Measurements from ENCODE around the gene UFSP1.
A peak's percentile ranks its signal among the peaks of the same experiment; 100 is the strongest.
"Not testable (repeated sequence)": the region's sequence is repeated elsewhere in the genome, so short reads cannot be mapped to it uniquely, and the experiment has no call there.

UFSP1 gene

DNA sequence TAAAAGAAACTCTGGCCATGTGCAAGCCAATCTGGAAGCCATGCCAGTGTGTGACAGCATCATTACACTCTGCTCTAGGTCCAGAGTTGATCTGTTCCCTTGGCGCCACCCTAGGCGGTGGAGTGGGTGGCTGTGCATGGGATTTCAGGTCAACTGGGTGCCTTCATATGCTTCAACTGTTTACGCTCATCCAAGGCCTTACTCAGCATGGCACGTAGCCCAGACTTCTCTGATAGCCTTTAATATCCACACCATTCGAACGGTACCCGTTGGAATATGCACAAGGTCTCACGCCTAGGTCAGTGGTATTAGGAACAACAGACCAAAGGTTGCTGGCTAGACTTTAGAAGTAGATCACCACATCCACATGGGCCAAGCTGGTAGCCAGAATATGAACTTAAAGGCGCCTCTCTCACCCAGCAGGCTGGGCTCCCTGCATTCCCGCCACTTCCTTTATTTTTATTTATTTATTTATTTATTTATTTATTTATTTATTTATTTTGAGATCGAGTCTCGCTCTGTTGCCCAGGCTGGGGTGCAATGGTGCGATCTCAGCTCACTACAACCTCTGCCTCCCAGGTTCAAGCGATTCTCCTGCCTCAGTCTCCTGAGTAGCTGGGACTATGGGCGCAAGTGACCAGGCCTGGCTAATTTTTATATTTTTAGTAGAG is 24.8 kb upstream of the UFSP1 start:
- H3K36me3 ChIP-seq (ENCODE audit: control insufficient read depth in 1 of 2, insufficient read depth in 2 of 2, low read length in 2 of 2): no peaks in the 10 kb centered on the region
- H3K4me1 ChIP-seq (ENCODE audit: control insufficient read depth in 1 of 2, insufficient read depth in 2 of 2, low read length in 2 of 2): peaks cover 13 to 20% of the 10 kb centered on the region in 2 donors
- H3K9me3 ChIP-seq (ENCODE audit: control insufficient read depth in 1 of 2, low read length in 2 of 2): no peaks in the 10 kb centered on the region
- peak overlapping the region; percentile 61 for H3K27ac ChIP-seq (ENCODE audit: low read depth, low read length)
- no peak overlapping the region for H3K9ac ChIP-seq (ENCODE audit: low read depth in 1 of 2, low read length in 2 of 2)
- H3K4me3 ChIP-seq (ENCODE audit: low read depth in 1 of 2, low read length in 2 of 2): no peak overlapping the region
- H3K27me3 ChIP-seq (ENCODE audit: control insufficient read depth in 1 of 2, insufficient read depth in 2 of 2, low read length in 2 of 2): no peaks in the 10 kb centered on the region

DNA sequence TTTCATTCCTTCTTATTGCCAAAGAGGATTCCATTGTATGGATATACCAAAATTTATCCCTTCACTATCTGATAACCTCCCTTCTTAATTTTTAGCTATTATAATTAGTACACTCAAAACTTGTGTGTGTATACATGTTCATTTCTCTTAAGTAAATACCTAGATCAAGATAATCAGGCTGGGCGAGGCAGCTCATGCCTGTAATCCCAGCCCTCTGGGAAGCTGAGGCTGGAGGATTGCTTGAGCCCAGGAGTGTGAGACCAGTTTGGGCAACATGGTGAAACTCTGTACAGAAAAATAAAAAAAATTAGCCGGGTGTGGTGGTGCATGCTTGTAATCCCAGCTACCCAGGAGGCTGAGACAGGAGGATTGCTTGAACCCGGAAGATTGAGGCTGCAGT is 22.0 kb upstream of the UFSP1 start:
- peaks cover 13 to 14% of the 10 kb centered on the region in 2 donors for H3K4me1 ChIP-seq (ENCODE audit: control insufficient read depth in 1 of 2, insufficient read depth in 2 of 2, low read length in 2 of 2)
- no peaks in the 10 kb centered on the region for H3K9me3 ChIP-seq (ENCODE audit: control insufficient read depth in 1 of 2, low read length in 2 of 2)
- H3K27ac ChIP-seq (ENCODE audit: low read depth, low read length): peak overlapping the region; percentile 14
- H3K27me3 ChIP-seq (ENCODE audit: control insufficient read depth in 1 of 2, insufficient read depth in 2 of 2, low read length in 2 of 2): no peaks in the 10 kb centered on the region
- no peaks in the 10 kb centered on the region for H3K36me3 ChIP-seq (ENCODE audit: control insufficient read depth in 1 of 2, insufficient read depth in 2 of 2, low read length in 2 of 2)
- no peak overlapping the region for H3K4me3 ChIP-seq (ENCODE audit: low read depth in 1 of 2, low read length in 2 of 2)
- no peak overlapping the region for H3K9ac ChIP-seq (ENCODE audit: low read depth in 1 of 2, low read length in 2 of 2)

DNA sequence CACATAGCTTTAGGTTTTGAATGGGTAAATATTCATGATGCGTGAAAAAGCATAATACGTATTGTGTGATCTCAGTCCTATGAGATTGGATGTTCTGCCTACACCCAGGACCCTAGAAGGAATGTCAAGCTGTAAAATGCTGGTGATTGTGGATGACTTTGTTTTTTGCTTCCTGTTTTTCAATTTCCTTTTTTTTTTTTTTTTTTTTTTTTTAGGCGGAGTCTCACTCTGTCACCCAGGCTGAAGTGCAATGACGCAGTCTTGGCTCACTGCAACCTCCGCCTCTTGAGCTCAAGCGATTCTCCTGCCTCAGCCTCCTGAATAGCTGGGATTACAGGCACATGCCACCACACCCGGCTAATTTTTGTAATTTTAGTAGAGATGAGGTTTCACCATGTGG is 20.9 kb upstream of the UFSP1 start:
- H3K9ac ChIP-seq (ENCODE audit: low read depth in 1 of 2, low read length in 2 of 2); H3K4me3 ChIP-seq (ENCODE audit: low read depth in 1 of 2, low read length in 2 of 2); H3K36me3 ChIP-seq (ENCODE audit: control insufficient read depth in 1 of 2, insufficient read depth in 2 of 2, low read length in 2 of 2); H3K27ac ChIP-seq (ENCODE audit: low read depth, low read length); H3K27me3 ChIP-seq (ENCODE audit: control insufficient read depth in 1 of 2, insufficient read depth in 2 of 2, low read length in 2 of 2); H3K9me3 ChIP-seq (ENCODE audit: control insufficient read depth in 1 of 2, low read length in 2 of 2): not testable (repeated sequence)
- peaks cover 10 to 14% of the 10 kb centered on the region in 2 donors for H3K4me1 ChIP-seq (ENCODE audit: control insufficient read depth in 1 of 2, insufficient read depth in 2 of 2, low read length in 2 of 2)

DNA sequence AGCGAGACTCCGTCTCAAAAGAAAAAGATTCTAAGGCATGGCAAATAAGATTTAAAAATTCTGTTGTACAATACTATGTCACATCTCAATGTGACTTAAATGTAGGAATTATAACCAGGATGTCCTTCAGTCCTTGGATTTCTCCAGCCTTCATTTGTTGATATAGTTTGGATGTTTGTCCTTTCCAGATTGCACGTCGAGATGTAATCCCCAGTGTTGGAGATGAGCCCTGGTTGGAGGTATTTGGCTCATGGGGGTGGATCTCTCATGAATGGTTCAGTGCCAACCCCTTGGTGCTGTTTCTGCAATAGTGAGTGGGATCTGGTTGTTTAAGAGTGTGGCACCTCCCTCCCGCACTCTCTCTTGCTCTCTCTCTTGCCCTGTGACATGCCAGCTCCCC is 19.0 kb upstream of the UFSP1 start:
- peaks cover under 1 to 4% of the 10 kb centered on the region in 2 donors for H3K4me1 ChIP-seq (ENCODE audit: control insufficient read depth in 1 of 2, insufficient read depth in 2 of 2, low read length in 2 of 2)
- no peak overlapping the region for H3K9ac ChIP-seq (ENCODE audit: low read depth in 1 of 2, low read length in 2 of 2)
- no peak overlapping the region for H3K27ac ChIP-seq (ENCODE audit: low read depth, low read length)
- H3K9me3 ChIP-seq (ENCODE audit: control insufficient read depth in 1 of 2, low read length in 2 of 2): no peaks in the 10 kb centered on the region
- H3K27me3 ChIP-seq (ENCODE audit: control insufficient read depth in 1 of 2, insufficient read depth in 2 of 2, low read length in 2 of 2): no peaks in the 10 kb centered on the region
- no peak overlapping the region for H3K4me3 ChIP-seq (ENCODE audit: low read depth in 1 of 2, low read length in 2 of 2)
- H3K36me3 ChIP-seq (ENCODE audit: control insufficient read depth in 1 of 2, insufficient read depth in 2 of 2, low read length in 2 of 2): no peaks in the 10 kb centered on the region

DNA sequence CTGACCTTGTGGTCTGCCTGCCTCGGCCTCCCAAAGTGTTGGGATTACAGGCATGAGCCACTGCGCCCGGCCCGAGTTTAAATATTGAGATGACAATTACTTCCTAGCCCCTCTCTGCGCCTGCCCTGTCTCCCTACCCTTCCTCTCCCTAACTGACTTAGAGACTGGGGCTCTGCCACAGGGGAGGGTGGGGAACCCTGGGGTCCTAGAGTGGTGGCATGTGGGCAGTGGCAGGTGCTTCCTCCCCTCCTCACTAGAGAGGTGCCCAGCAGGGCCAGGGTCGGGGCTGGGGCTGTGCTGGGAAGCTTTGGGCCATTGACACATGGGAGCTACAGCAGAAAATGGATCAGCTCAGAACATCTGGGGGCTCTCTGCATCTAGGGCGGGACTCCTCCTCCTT is 13.1 kb upstream of the UFSP1 start:
- H3K9me3 ChIP-seq (ENCODE audit: control insufficient read depth in 1 of 2, low read length in 2 of 2): no peaks in the 10 kb centered on the region
- no peak overlapping the region for H3K27ac ChIP-seq (ENCODE audit: low read depth, low read length)
- no peaks in the 10 kb centered on the region for H3K36me3 ChIP-seq (ENCODE audit: control insufficient read depth in 1 of 2, insufficient read depth in 2 of 2, low read length in 2 of 2)
- peaks cover 5 to 11% of the 10 kb centered on the region in 2 donors for H3K4me1 ChIP-seq (ENCODE audit: control insufficient read depth in 1 of 2, insufficient read depth in 2 of 2, low read length in 2 of 2)
- peak overlapping the region in 1 of 2 donors; percentile 8 for H3K4me3 ChIP-seq (ENCODE audit: low read depth in 1 of 2, low read length in 2 of 2)
- no peaks in the 10 kb centered on the region for H3K27me3 ChIP-seq (ENCODE audit: control insufficient read depth in 1 of 2, insufficient read depth in 2 of 2, low read length in 2 of 2)
- peak overlapping the region; percentile 25 to 39 for H3K9ac ChIP-seq (ENCODE audit: low read depth in 1 of 2, low read length in 2 of 2)

DNA sequence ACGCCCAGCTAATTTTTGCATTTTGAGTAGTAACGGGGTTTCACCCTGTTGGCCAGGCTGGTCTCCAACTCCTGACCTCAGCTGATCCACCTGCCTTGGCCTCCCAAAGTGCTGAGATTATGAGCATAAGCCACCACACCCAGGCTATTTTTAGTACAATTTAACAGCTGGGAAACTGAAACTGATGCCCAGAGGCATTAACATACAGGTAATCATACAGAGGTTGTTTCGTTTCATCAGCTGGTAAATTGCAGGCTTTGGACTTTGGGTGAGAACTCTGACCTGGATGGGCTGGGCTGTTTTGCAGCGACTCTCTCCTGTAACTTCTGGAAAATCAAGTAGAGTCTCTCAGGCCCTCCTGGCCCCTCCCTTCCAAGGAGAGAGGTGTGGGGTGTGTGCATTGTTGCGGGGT is 12.4 kb upstream of the UFSP1 start:
- Histone ChIP-seq H3K36me3 (ENCODE audit: control insufficient read depth in 1 of 2, insufficient read depth in 2 of 2, low read length in 2 of 2) (no peaks in the 10 kb centered on the region), H3K27me3 (ENCODE audit: control insufficient read depth in 1 of 2, insufficient read depth in 2 of 2, low read length in 2 of 2) (no peaks in the 10 kb centered on the region), H3K9ac (ENCODE audit: low read depth in 1 of 2, low read length in 2 of 2) (peak overlapping the region; percentile 25 to 39), H3K9me3 (ENCODE audit: control insufficient read depth in 1 of 2, low read length in 2 of 2) (no peaks in the 10 kb centered on the region), H3K4me3 (ENCODE audit: low read depth in 1 of 2, low read length in 2 of 2) (no peak overlapping the region), H3K27ac (ENCODE audit: low read depth, low read length) (peak overlapping the region; percentile 66), H3K4me1 (ENCODE audit: control insufficient read depth in 1 of 2, insufficient read depth in 2 of 2, low read length in 2 of 2) (peaks cover 8 to 13% of the 10 kb centered on the region in 2 donors)

DNA sequence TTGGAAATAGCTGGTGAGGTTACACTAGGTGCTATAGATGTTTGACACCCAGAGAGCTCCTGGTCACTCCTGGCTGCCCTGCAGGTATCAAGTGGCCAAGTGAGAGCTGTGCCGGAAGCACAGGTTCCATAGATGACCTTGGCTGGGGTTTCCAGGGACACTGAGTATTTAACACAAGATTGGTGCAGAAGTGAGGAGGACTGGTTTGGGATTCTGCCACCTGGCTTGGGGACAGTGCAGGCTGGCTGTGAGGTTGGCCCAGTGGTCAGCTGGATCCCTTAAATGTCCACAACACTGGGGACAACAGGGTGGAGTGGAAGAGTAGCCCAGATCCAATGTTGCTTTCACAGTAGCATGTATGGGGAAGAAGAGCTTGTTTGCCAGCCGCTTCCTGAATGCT is 11.5 kb upstream of the UFSP1 start:
- Histone ChIP-seq H3K27me3 (ENCODE audit: control insufficient read depth in 1 of 2, insufficient read depth in 2 of 2, low read length in 2 of 2) (peaks cover 6 to 7% of the 10 kb centered on the region in 2 donors), H3K27ac (ENCODE audit: low read depth, low read length) (no peak overlapping the region)

DNA sequence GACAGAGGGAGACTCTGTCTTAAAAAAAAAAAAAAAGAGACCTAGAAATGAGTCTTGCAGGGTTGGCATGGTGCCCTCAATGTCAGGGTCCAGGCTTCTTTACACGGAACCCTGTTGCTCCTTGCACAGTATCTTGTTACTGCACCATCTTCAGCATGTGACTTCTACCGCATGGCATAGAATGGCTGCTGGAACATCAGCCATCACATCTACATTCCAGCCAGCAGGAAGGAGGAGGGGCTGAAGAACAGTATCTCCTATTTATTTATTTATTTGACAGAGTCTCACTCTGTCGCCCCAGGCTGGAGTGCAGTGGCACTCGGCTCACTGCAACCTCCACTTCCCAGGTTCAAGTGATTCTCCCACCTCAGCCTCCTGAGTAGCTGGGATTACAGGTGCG is 9.9 kb upstream of the UFSP1 start:
- peaks cover 8 to 11% of the 10 kb centered on the region in 2 donors for H3K27me3 ChIP-seq (ENCODE audit: control insufficient read depth in 1 of 2, insufficient read depth in 2 of 2, low read length in 2 of 2)
- no peak overlapping the region for H3K27ac ChIP-seq (ENCODE audit: low read depth, low read length)
- H3K4me1 ChIP-seq (ENCODE audit: control insufficient read depth in 1 of 2, insufficient read depth in 2 of 2, low read length in 2 of 2): peaks cover 15 to 29% of the 10 kb centered on the region in 2 donors
- no peak overlapping the region for H3K9ac ChIP-seq (ENCODE audit: low read depth in 1 of 2, low read length in 2 of 2)
- no peak overlapping the region for H3K4me3 ChIP-seq (ENCODE audit: low read depth in 1 of 2, low read length in 2 of 2)
- no peaks in the 10 kb centered on the region for H3K36me3 ChIP-seq (ENCODE audit: control insufficient read depth in 1 of 2, insufficient read depth in 2 of 2, low read length in 2 of 2)
- no peaks in the 10 kb centered on the region for H3K9me3 ChIP-seq (ENCODE audit: control insufficient read depth in 1 of 2, low read length in 2 of 2)

More for the DNA sequence above, 11.5 kb upstream of the UFSP1 start:
- peaks cover 14 to 20% of the 10 kb centered on the region in 2 donors for H3K4me1 ChIP-seq (ENCODE audit: control insufficient read depth in 1 of 2, insufficient read depth in 2 of 2, low read length in 2 of 2)
- no peak overlapping the region for H3K9ac ChIP-seq (ENCODE audit: low read depth in 1 of 2, low read length in 2 of 2)
- no peaks in the 10 kb centered on the region for H3K9me3 ChIP-seq (ENCODE audit: control insufficient read depth in 1 of 2, low read length in 2 of 2)
- no peak overlapping the region for H3K4me3 ChIP-seq (ENCODE audit: low read depth in 1 of 2, low read length in 2 of 2)
- no peaks in the 10 kb centered on the region for H3K36me3 ChIP-seq (ENCODE audit: control insufficient read depth in 1 of 2, insufficient read depth in 2 of 2, low read length in 2 of 2)

DNA sequence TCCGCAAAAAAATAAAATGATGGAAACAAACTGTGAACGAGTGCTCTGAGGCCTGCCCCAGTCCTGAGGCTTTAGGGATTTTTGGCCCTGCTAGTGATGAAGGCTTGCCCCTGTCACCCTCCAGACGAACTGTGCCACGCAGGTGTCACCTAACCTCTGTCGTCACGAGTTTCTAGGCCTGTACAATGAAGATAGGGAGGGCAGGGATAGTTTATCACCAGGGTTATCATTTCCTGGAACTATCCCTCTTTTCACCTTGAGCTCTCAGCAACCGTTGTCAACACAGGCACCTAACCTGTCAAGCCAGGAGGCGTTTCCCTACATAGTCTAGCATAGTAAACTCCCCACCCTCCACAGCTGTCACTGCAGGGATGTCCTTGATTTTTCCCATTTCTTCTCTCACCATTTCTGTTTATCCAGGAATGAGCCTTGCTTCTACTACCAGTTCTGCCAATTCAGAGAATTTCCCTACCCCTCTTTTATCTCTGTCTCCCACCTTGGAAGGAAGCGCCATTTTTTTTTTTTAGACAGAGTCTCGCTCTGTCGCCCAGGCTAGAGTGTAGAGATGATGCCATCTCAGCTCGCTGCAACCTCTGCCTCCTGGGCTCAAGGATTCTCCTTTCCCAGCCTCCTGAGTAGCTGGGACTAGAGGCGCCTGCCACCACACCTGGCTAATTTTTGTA is 8.4 kb upstream of the UFSP1 start:
- Histone ChIP-seq H3K4me1 (ENCODE audit: control insufficient read depth in 1 of 2, insufficient read depth in 2 of 2, low read length in 2 of 2) (peaks cover 15 to 33% of the 10 kb centered on the region in 2 donors), H3K27me3 (ENCODE audit: control insufficient read depth in 1 of 2, insufficient read depth in 2 of 2, low read length in 2 of 2) (peaks cover 8 to 11% of the 10 kb centered on the region in 2 donors), H3K4me3 (ENCODE audit: low read depth in 1 of 2, low read length in 2 of 2) (no peak overlapping the region), H3K36me3 (ENCODE audit: control insufficient read depth in 1 of 2, insufficient read depth in 2 of 2, low read length in 2 of 2) (no peaks in the 10 kb centered on the region), H3K9me3 (ENCODE audit: control insufficient read depth in 1 of 2, low read length in 2 of 2) (no peaks in the 10 kb centered on the region), H3K9ac (ENCODE audit: low read depth in 1 of 2, low read length in 2 of 2) (peak overlapping the region in 1 of 2 donors; percentile 38), H3K27ac (ENCODE audit: low read depth, low read length) (peak overlapping the region; percentile 5)

DNA sequence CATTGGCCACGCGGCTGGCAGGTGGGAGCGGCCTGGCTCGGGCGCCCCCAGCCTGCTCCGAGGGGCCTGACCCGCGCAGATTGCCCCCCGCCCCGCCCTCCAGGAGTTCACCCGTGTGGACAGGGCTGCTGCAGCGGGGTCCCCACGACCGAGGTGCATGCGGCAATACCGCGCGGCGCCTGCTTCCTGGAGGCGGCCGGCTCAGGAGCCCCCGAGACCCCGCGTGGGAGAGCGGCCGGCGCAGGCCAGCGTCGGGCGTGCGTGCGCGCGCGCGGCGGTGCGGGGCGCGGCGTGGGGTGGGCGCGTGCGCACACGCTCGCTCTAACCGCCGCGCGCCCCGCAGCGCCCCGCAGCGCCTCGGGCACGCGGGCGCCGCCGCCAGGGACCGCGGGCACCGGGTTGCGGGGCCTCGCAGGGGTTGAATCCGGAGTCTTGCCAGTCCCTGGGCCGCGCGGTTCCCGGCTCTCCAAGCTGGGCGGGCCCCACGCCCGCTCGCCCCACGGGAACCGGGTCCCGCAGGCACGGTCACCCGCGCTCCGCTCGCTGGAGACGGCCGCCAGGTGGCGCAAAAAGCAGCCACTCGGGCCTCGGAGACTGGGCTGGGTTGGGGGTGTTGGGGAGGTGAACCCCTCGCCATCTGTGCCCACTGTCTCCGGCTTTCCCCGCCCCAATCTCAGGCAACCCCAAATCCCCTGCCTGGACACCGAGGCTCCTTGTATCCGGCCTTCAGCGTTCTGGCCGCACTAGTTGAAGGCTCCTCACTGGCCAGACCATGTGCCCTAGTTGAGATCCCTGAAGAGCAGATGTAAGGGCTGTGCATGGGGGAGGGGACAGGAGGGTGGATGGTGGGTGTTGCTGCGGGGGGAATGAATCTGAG is 7.5 kb upstream of the UFSP1 start:
- no peaks in the 10 kb centered on the region for H3K36me3 ChIP-seq (ENCODE audit: control insufficient read depth in 1 of 2, insufficient read depth in 2 of 2, low read length in 2 of 2)
- H3K27ac ChIP-seq (ENCODE audit: low read depth, low read length): peak overlapping the region; percentile 32
- peaks cover 15 to 29% of the 10 kb centered on the region in 2 donors for H3K4me1 ChIP-seq (ENCODE audit: control insufficient read depth in 1 of 2, insufficient read depth in 2 of 2, low read length in 2 of 2)
- no peaks in the 10 kb centered on the region for H3K9me3 ChIP-seq (ENCODE audit: control insufficient read depth in 1 of 2, low read length in 2 of 2)
- peak overlapping the region; percentile 48 to 60 for H3K4me3 ChIP-seq (ENCODE audit: low read depth in 1 of 2, low read length in 2 of 2)
- H3K9ac ChIP-seq (ENCODE audit: low read depth in 1 of 2, low read length in 2 of 2): peak overlapping the region; percentile 58 to 64
- H3K27me3 ChIP-seq (ENCODE audit: control insufficient read depth in 1 of 2, insufficient read depth in 2 of 2, low read length in 2 of 2): peaks cover 8 to 11% of the 10 kb centered on the region in 2 donors

All from duodenal mucosa (tissue), 2 donors.